Measurements from ENCODE around the gene PIGO. TPM values are rescaled to one million over a fixed set of nuclear protein-coding genes. Genes with fewer than 3 reads are reported as not detected.

Gene PIGO
- total RNA-seq, 1 donor from 2014 or later = 13.3 TPM

- TF ChIP-seq POLR2A (IDR thresholded peaks at IDR 0.05) (peak in 1 of 2 donors; percentile 49), CTCF (IDR thresholded peaks at IDR 0.05) (no peak), POLR2AphosphoS5 (IDR thresholded peaks at IDR 0.05; ENCODE audit: insufficient read depth in 1 of 2, low read depth in 1 of 2) (peak; percentile 87 to 94)
- Histone ChIP-seq H3K27ac (peak within 1 kb of the TSS; percentile 77), H3K4me1 (peaks cover 21% of the 10 kb centered on the region), H3K9me3 (no peaks in the 10 kb centered on the region), H3K4me3 (peak within 1 kb of the TSS; percentile 72 to 90), H3K27me3 (no peaks in the 10 kb centered on the region), H3K36me3 (peaks cover 0 to 51% of the 10 kb centered on the region in 2 donors)
- peak in 1 of 2 donors; percentile 98 for DNase-seq (ENCODE audit: extremely low spot score in 2 of 2)
- intact Hi-C loops (cut with DNase I) = no loop called here
Measured at GRCh38 chr9:35102769-35103659, 6.6 kb upstream of the PIGO start, which contains the start of gene STOML2. STOML2 (minus strand) TSS chr9:35103131; CDS start chr9:35103094, 37 bp downstream.

GRCh38 chr9:35102465-35102768 is 6.0 kb upstream of the PIGO start:
- H3K9me3 ChIP-seq = no peaks in the 10 kb centered on the region
- H3K27ac ChIP-seq = peak overlapping the region; percentile 77
- H3K4me3 ChIP-seq = peak overlapping the region; percentile 72 to 90
- peaks cover 21% of the 10 kb centered on the region for H3K4me1 ChIP-seq
- no peak for DNase-seq (ENCODE audit: extremely low spot score in 2 of 2)
- TF ChIP-seq CTCF (IDR thresholded peaks at IDR 0.05) (no peak), POLR2A (IDR thresholded peaks at IDR 0.05) (no peak), POLR2AphosphoS5 (IDR thresholded peaks at IDR 0.05; ENCODE audit: insufficient read depth in 1 of 2, low read depth in 1 of 2) (no peak)
- H3K36me3 ChIP-seq = peaks cover 0 to 45% of the 10 kb centered on the region in 2 donors
- intact Hi-C loops (cut with DNase I) = no loop called here
- H3K27me3 ChIP-seq = no peaks in the 10 kb centered on the region

GRCh38 chr9:35097573-35097972 is 1.2 kb upstream of the PIGO start:
- Histone ChIP-seq H3K9me3 (no peaks in the 10 kb centered on the region), H3K4me1 (peaks cover 25% of the 10 kb centered on the region), H3K36me3 (peaks cover 0 to 26% of the 10 kb centered on the region in 2 donors), H3K27me3 (no peaks in the 10 kb centered on the region), H3K27ac (no peak overlapping the region), H3K4me3 (no peak overlapping the region)
- intact Hi-C loops (cut with DNase I) = no loop called here
- no peak for TF ChIP-seq CTCF (IDR thresholded peaks at IDR 0.05)
- DNase-seq (ENCODE audit: extremely low spot score in 2 of 2) = no peak

GRCh38 chr9:35091536-35091935 is 4.9 kb downstream of the PIGO start:
- no peak for DNase-seq (ENCODE audit: extremely low spot score in 2 of 2)
- H3K4me3 ChIP-seq = no peak overlapping the region
- no peaks in the 10 kb centered on the region for H3K9me3 ChIP-seq
- peaks cover 0 to 59% of the 10 kb centered on the region in 2 donors for H3K36me3 ChIP-seq
- H3K27me3 ChIP-seq = no peaks in the 10 kb centered on the region
- no peak overlapping the region for H3K27ac ChIP-seq
- peaks cover 12% of the 10 kb centered on the region for H3K4me1 ChIP-seq
- intact Hi-C loops (cut with DNase I) = loop anchor here (5.0 kb wide), 1 partner anchor 194 kb away; a partner anchor contains a TSS
- TF ChIP-seq POLR2A (IDR thresholded peaks at IDR 0.05) (no peak), CTCF (IDR thresholded peaks at IDR 0.05) (no peak), POLR2AphosphoS5 (IDR thresholded peaks at IDR 0.05; ENCODE audit: insufficient read depth in 1 of 2, low read depth in 1 of 2) (no peak)

- H3K36me3 ChIP-seq = peaks cover 0 to 59% of the 10 kb centered on the region in 2 donors
Measured at GRCh38 chr9:35089434-35089833, 7.0 kb downstream of the PIGO start.

More at GRCh38 chr9:35089434-35089833, 7.0 kb downstream of the PIGO start:
- no peak overlapping the region for H3K4me3 ChIP-seq
- no peaks in the 10 kb centered on the region for H3K4me1 ChIP-seq
- intact Hi-C loops (cut with DNase I) = no loop called here
- TF ChIP-seq CTCF (IDR thresholded peaks at IDR 0.05) (no peak), POLR2AphosphoS5 (IDR thresholded peaks at IDR 0.05; ENCODE audit: insufficient read depth in 1 of 2, low read depth in 1 of 2) (no peak), POLR2A (IDR thresholded peaks at IDR 0.05) (no peak)
- H3K27ac ChIP-seq = no peak overlapping the region
- no peaks in the 10 kb centered on the region for H3K9me3 ChIP-seq
- no peaks in the 10 kb centered on the region for H3K27me3 ChIP-seq
- DNase-seq (ENCODE audit: extremely low spot score in 2 of 2) = no peak

Data from vagina (tissue), 2 donors.